NCI-H2081 treated with DMSO at 0.1 percent for 48 hours (cell line): ENCODE results near the gene DENND1B.
A peak's percentile ranks its signal among the peaks of the same experiment; 100 is the strongest.
"Not testable (repeated sequence)": the region's sequence is repeated elsewhere in the genome, so short reads cannot be mapped to it uniquely, and the experiment has no call there.

Experiments used
- DNase-seq: peaks from one replicate; lab custom pipeline; 2025; lab: John Stamatoyannopoulos, UW

DENND1B gene

DNA sequence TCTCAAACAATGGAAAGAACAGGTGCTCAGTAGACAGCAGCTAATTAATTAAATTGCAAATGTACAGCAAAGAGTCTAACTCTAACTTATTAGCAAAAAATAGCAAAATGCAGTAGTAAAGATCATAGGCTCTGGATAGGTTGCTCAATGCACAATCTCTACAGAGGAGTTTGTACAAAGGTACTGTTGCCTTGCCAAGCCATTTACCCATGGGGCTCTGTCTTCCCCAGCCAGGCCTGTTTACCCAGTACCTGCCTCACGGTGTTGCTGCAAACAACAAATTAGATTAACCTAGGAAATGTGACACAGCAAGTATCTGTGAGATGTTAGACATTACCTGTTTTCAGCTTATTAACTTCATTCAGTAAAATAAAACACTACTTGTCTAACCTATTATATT, 222.0 kb downstream of the DENND1B start:
- DNase-seq = no peak

DNA sequence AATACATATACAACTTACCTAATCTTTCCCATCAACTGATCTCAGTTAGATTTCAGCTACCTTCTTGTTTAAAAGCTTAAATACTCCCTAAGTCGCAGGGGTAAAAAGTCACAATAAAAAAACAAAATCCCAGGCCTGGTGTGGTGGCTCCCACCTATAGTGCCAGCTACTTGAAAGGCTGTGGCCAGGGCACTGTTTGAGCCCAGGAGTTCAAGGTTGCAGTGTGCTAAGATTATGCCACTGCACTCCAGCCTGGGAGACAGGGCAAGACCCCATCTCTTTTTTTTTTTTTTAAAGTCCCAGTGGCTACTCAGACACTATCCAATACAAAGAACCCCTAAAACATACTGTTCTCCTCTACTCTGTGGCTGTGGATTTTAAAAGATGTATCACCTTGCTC, 228.3 kb downstream of the DENND1B start:
- no peak for DNase-seq

DNA sequence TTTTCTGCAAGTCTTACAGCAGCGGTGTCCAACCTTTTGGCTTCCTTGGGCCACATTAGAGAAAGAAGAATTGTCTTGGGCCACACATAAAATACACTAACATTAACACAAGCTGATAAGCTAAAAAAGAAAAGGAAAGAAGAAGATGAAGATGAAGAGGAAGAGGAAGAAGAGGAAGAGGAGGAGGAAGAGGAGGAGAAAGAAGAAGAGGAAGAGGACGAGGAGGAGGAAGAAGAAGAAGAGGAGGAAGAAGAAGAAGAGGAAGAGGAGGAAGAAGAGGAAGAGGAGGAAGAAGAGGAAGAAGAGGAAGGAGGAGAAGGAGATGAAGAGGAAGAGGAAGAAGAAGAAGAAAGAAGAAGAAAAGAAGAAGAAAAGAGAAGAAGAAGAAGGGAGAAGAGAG, 230.7 kb downstream of the DENND1B start:
- no peak for DNase-seq

DNA sequence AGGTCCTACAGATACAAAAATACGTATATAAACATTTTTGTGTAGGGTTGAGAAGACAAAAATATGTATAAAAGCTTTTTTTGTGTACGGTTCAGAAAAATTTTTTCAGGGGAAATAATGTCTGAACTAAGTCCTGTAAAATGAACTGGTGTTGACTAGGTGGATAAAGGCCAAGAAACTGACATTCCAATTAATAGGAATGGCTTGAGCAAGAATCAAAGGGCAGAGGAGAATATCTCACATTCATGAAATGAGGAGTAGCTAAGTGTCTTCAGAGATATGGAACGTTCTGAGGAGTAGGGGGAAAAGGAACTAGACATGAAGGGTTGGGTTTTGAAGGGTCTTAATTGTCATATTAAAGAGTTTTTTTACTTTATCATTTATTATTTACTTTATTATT, 231.2 kb downstream of the DENND1B start:
- DNase-seq = no peak

DNA sequence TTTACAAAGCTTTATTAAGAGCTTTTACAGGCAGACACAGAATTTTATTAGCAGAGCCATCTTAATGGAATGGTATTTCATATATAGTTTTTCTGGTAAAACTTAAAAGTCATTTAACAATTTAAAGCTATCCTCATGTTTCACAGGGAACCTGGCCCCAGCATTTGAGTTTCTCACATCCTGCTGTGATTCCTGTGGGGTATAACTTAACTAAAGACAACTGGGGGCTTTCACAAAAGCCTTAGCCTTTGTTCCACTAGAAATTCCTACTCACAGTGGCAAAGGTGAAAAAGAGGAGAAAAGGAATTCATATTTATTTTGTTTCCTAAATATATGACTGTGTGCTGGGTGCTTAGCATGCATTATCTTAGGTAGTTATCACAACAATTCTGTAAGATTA, 233.9 kb downstream of the DENND1B start:
- DNase-seq = no peak

DNA sequence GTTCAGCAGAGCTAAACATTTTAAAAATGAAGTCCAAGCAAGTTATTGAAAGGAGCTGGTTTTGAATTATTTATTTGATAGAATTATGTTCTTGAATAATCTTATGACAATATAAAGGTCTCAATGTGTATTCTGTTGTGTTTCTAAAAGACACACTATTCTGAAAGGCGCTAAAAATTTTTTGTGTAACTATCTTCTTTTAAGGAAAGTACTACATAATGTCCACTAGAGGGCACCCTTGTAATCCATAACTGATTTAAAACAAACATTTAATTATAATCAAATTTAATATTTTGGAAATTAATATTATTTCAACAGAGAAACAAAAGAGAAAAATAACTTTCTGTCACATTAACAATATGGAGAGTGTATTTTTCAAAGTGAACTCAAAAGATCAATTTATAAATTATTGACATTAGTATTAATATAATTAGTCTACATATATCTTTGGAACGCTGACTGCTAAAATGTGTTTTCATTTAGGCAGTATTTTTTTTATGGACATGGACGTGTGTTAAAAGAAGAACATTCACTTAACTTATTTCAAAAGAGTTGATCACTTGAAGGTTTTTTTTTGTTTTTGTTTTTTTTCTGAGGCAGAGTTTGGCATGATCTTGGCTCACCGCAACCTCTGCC, 248.4 kb downstream of the DENND1B start:
- DNase-seq = no peak

DNA sequence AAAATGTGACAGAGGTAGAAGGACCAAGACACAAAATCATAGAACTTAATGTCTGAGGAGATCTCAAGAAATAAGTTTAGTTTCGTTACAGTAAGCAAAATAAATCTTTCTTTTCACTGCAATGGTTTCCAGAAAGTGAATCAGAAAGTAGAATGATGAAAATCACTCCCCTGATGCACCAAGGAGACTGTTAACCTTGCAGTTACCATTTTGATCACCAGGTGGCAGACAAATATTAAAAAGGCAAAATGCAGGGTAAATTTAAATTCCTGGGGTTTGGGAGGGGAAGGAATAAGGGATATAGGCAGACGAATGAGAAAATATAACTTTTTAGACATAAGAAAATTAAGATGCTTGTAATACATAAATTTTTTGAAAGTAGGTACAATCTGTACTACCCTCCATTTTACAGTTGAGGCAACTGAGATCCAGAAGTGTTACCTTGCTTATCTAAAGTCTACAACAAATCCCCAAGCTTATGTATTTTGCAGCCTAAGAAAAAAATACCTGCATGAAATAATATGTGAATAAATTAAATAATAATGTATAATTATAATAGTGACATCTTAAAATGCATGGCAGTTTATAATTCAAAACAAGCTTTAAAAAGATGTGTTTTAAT, 254.1 kb downstream of the DENND1B start:
- peak; percentile 8 for DNase-seq

DNA sequence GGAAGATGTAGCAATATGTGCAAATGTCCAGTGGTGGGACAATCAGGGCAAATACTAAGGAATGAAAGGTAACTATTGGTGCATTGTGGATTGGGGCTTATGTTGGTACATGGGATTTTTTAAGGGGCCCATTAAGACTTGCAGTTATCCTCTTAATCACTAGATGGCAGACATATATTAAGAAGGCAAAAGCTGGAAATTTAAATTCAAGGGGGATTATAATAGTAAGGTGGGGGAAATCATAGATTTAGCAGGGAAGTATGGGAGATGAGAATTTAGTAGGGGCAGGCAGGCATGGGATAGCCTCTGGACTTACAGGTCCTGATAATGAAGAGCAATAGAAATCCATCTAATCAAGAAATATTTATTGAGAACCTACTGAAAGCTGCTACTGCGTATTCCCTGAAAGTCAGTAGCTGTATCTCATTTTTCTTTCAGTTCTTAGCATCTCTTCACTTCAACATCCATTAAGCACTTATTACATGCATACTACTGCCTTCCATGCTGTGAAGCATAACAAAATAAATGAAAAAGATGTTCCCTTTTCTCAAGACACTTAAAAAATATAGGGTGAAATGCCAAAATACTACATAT, 255.4 kb downstream of the DENND1B start:
- no peak for DNase-seq

DNA sequence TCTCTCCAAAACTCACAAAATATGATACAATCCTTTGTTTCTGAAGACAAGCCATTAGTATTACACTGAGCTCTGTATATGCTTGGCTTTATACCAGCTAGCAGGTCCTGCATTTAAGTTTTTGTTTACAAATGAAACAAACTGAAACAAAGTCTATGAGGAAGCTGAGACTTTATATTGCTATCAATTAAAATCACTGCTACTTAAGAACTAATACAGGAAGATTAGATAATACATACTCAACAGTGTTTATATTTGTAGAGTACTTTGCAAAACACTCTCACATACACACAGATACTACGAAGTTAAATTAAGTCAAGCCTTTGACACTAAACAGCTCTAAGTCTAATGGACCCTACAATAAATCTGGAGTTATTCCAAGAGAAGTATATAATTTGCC, 259.9 kb downstream of the DENND1B start:
- no peak for DNase-seq

DNA sequence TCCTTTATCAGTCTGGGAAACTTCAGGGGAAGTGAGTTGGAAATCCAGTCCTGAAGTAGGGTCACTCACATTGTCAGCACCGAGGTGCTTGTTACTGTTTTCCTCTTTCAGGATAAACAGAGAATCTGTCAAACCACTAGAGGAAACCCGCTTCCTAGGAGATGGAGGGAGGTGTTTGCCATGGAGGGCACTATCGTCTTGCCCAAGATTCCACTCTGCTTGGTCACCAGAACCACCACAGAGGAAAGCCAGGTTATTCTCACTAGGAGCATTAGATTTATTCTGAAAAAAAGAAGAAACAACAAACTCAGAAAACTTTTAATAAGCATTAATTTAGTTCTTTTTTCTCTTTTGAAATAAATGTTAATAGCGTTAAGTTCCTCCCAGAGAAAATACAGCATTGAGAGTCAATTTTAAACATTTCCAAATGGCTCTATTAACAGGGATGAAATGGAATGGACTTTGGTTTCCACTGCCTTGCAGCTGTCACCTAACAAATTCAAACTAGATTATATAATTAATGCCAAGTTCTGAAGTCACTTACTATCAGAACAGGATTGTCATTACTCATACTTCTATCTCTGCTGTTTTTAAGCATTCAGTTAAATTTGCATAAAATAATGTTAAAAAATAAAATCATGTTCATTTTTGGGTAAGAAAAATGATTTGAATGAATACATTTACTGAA, 264.4 kb downstream of the DENND1B start:
- no peak for DNase-seq

DNA sequence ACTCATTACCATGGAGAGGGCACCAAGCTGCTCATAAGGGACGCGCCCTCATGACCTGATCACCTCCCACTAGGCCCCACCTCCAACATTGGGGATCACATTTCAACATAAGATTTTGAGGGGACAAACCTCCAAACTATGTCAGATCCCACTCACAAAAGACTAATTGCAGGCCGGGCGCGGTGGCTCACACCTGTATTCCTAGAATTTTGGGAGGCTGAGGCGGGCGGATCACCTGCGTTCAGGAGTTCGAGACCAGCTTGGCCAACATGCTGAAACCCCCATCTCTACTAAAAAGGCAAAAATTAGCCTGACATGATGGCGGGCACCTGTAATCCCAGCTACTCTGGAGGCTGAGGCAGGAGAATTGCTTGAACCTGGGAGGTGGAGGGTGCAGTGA, 278.6 kb downstream of the DENND1B start:
- no peak for DNase-seq

DNA sequence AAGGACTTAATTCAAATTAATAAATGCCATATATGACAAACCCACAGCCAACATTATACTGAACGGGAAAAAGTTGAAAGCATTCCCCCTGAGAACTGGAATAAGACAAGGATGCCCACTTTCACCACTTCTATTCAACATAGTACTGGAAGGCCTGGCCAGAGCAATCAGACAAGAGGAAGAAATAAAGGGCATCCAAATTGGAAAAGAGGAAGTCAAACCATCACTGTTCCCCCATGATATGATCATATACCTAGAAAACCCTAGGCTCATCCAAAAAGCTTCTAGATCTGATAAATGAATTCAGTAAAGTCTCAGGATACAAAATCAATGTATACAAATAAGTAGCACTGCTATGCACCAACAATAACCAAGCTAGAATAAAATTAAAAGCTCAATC, 283.8 kb downstream of the DENND1B start:
- DNase-seq = not testable (repeated sequence)

DNA sequence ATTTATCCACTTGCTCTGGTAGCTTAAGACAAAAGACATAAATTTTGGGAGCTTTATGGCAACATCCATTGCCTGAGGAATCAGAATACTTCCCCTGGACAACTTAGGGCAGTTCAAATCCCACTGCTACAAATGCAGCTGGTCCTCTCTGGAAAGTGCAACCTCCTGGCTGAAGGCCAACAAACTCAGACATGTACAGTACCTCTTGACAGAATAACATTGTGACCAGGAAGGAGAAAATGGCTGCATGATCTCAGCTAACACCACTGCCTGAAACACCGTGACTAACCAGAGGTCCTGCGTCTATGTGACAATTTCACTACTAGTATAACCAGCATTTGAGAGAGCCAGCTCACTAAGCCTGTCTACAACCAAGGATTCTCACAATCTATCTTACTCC, 288.3 kb downstream of the DENND1B start:
- DNase-seq = no peak

DNA sequence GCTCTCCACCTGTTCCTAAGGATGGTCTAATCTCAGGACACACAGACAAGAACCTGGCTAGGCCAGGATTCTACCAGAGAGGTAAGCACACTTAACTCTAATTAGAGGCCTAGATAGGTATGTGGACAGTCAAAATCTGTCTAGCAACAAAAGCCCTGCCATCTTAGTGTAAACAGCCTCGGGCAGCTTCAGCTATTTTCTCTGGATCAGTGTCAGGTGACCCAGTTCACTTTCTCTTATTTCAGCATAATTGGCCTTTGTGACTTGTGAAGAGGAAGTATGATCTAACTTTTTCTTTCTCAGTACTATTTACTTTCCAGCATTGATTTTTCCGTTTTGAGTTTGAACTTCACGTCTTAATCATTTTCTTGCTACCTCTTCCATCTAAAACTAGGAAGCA, 289.5 kb downstream of the DENND1B start:
- DNase-seq = no peak

DNA sequence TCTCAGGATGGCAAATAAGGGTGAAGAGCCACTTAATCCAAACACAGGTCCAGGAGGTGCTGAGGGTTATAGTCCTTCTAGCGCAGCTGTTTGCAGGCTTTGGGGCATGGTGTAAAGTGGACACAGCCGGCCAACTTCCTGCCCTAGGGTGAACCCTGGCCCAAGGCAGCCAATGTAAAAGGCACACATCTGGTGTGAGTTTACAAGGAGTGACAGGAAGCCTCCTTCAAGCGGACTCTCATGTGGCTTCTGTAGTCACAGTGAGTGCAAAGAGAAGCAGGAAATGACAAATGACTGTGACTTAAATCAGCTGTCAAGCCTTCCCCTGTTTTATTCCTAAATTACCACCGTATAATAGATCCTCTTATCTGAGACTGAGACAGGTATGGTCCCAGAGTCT, 294.2 kb downstream of the DENND1B start:
- DNase-seq = no peak

DNA sequence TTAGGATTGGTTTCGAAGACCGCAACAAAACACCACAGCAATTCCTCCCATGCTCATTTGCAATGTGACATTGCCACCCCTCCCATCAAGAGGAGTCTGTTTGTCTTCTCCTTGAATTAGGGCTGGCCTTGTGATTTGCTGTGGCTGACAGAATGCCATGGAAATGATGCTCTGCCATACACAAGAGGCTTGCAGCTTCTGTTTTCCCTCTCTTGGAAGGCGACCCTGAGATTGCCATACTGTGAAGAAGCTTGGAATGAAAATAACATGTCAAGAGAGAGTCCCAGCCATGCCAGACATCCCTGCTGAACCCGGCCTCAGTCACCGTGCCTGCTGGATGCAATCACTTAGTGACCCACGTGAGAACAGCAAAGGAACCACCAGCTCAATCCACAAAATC, 294.8 kb downstream of the DENND1B start:
- no peak for DNase-seq

DNA sequence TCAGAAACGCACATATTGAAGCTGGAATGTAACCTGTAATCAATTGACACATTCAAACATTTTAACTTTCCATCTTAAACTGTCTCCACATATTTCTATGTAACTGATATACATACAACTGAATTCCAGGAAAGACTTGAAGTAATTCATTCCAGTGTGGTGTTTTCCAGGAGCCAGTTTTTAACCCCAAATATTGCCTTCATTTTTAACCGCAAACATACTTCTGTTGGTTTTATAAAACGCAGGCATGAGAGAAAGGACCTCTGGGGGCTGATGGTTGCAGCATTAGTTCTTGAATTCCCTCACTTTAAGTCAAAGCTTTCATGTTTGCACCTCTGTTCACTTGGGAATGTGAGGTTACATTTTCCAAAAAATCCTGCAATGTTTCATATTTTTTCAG, 303.1 kb downstream of the DENND1B start:
- no peak for DNase-seq

DNA sequence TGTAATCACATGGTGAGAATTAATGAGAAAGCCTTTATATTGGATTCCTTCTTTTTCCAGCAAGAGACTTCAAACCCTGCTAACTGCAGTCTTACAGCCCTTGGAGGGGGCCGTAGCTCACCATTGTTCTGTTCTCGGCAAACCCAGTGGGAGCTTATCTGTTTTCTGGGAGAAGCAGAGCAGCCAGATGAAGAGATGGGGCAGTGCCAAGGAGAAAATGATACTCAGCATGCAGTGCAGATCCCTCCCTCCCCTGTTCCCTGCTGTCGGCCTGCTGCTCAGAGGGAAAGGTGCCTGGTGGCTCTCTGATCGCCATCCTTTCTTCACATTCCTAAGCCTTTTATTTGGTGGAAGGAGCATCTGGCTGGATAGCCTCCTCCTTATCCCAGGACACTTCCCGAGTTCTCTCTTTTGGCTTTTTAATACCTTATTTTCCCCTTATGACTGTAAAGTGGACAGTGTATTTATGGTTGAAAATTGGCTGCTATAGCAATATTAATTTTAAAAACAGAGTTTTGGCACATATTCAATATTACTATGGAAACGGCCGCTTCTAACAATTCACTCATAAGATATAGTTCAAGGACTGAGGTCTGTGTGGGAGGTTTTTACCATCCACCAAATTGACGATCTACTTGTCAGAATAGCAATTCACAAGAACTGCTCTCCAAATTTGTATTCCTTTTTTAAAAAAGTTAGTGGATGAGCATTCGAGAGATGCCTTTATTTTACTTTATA, 303.9 kb downstream of the DENND1B start:
- peak; percentile 52 for DNase-seq

DNA sequence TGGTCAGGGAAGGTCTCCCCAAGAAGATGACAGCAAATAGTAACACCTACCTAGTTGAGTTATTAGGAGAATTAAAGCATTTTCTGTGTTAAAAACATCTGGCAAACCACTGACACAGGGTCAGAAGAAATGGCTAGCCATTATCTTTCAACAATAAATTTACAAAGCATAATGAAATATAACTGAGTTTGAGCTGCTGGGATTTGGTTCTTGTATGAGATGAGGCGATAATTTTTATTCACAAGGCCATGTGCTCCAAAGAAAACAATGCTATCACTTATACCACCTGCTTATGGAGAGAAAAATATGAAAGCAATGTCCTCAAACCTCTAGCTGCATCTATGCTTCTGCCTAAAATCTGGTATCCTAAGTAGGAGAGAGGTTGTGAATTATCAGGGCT, 304.9 kb downstream of the DENND1B start:
- DNase-seq = no peak

DNA sequence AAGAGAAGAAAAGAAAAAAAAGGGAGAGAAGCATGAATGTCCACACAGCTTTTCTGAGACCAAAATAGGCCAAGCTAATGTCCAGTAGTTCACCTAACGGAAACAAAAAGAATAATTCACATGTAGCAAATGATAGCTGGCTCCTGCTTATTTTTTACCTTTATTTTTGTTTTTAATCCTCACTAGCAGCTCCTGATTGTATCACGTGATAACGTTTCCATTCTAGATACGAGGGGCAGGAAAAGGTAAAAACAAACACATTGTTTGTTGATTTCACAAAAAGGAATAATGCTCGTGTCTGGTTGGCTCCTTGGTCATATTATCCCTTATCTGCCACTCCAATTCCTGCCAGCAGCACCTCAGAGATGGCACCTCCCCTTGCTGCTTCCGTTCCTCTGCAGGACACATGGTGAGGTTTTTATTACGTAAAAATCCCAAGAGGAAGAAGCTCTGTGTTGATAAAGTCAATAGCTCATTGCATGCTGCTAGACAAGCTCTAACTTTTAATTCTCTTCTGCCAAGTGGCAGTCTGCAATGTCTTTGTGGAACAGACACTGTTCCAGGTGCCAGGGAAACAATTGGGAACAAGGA, 305.6 kb downstream of the DENND1B start:
- no peak for DNase-seq

DNA sequence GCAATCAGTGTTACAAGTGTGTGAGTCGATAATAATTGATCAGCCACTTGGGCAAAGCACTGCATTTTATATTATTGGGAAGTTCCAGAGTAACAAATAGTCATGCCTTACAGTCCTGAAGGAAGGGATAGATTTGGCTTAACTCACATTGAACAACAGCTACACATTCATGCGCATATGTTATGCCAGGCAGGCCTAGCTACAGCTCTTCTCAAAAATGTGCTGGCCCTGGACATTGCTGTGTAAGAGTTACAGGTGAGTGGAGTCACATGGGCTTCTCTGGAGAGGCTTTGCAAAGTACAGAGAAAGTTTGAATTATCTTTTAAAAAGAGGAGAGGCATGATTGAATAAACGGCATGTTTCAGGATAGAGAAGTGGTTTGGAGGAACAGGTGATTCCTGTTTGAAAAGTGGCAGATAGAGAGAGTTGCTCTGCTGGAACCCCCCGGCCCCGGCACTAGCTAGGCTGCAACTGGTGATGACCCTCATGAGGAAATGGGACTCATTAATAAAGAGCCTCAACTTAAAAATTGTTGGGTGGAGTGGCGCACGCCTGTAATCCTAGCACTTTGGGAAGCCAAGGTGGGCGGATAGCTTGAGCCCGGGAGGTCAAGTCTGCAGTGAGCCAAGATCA, 306.6 kb downstream of the DENND1B start:
- DNase-seq = no peak

DNA sequence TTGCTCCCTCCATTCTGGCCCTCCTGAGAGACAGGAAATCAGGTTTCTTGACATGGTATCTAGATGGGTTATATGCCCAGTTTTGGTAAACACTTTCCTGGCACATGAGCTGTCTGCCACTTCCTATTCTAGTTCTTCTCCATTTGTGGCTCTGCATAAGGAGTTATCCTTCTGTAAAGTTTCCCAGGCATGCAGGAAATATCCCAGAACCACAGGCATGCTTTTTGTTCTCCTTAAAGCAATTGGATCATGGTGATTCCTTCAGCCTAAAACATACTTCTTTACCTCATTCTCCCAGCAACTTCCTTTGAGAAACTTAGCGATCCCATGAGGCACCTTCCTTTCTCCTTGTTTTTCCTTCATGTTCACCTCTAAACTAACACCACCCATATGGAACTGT, 307.4 kb downstream of the DENND1B start:
- DNase-seq = no peak
